Measurements from ENCODE around the gene ADPRM. TPM values are rescaled to one million over a fixed set of nuclear protein-coding genes. Genes with fewer than 3 reads are reported as not detected.

The ADPRM gene, protein sequence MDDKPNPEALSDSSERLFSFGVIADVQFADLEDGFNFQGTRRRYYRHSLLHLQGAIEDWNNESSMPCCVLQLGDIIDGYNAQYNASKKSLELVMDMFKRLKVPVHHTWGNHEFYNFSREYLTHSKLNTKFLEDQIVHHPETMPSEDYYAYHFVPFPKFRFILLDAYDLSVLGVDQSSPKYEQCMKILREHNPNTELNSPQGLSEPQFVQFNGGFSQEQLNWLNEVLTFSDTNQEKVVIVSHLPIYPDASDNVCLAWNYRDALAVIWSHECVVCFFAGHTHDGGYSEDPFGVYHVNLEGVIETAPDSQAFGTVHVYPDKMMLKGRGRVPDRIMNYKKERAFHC
- 2.4 and 2.9 TPM in 2 replicates for total RNA-seq (2014; rRNA removed)
- percentile 62 among the genes with signal in this experiment for Bru-seq, nascent RNA
- BruChase-seq, experiment 1, labeled RNA remaining after a 6-hour chase: percentile 45 among the genes with signal in this experiment
- percentile 51 among the genes with signal in this experiment for BruChase-seq, experiment 2, labeled RNA remaining after a 2-hour chase
- long read RNA-seq, partial matches to known transcripts: 1 of 3 reads
- long read RNA-seq, other reads (novel, unspliced or antisense): 2 of 3 reads

DNA sequence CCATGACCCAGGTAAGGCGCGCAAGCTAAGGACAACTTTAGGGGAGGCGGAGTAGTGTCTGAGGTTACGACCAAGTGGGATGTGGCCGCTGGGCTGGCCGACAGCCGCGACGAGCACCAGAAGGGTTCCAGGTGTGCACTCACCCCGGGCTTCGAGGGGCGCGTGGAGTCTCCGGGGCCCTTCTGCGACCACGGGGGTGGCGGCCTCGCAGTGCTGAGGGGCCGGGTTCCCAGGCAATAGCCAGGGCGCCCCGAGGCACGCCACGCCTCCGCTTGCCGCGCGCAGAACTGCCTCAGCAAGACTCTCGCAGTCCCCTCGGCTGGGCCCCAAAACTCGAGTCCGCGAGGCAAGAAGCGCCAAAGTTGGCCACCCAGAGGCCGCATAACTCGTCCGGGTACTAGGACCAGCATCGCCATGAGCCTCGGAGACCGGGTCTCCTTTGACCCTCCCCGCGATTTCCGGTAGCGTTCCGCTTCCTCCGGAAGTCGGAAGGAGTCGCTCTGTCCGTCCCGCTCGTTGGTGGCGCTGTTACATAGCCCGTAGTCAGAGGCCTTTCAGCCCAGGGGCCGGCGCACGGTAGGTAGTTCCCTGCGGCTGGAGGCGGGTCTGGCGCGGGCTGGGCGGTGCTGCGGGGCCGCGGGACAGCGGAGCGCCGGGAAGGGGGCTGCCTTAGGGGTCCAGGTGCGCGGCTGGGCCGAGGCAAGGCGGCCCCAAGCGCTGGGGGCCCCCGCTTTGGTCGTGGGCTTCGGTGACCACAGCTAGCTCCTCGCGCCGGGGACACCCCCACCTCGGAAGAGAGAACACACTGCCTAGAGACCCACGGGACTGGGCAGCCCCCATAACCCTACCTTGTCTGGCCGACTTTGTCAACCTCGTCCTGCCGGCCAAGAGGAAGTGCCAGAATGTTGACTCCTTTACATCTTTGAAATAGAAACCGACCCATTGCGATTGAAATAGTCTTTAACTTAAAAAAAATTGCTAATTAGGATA, at the start of gene ADPRM, which contains the start of gene SCO1:
Gene ADPRM, plus strand, starts transcription at position 503 of the 990 bp plus-strand sequence. CDS start 7,333 bp downstream, outside the sequence.
Gene SCO1, minus strand, starts transcription at position 442 of the 990 bp plus-strand sequence. Its CDS starts 26 bp downstream, at position 416.
- BruUV-seq (replicated peaks): no TSS peak
- TF ChIP-seq, protein P1, sequence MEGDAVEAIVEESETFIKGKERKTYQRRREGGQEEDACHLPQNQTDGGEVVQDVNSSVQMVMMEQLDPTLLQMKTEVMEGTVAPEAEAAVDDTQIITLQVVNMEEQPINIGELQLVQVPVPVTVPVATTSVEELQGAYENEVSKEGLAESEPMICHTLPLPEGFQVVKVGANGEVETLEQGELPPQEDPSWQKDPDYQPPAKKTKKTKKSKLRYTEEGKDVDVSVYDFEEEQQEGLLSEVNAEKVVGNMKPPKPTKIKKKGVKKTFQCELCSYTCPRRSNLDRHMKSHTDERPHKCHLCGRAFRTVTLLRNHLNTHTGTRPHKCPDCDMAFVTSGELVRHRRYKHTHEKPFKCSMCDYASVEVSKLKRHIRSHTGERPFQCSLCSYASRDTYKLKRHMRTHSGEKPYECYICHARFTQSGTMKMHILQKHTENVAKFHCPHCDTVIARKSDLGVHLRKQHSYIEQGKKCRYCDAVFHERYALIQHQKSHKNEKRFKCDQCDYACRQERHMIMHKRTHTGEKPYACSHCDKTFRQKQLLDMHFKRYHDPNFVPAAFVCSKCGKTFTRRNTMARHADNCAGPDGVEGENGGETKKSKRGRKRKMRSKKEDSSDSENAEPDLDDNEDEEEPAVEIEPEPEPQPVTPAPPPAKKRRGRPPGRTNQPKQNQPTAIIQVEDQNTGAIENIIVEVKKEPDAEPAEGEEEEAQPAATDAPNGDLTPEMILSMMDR (conservative IDR thresholded peaks at IDR 0.05; ENCODE audit: low read depth, low read length): peak; percentile 28; the same call in 1 of the 2 replicates
- TF ChIP-seq EZH2phosphoT487 (IDR thresholded peaks at IDR 0.05; ENCODE audit: borderline replicate concordance, low read length): no peak
- TF ChIP-seq EZH2 (IDR thresholded peaks at IDR 0.05; ENCODE audit: low read length, unreplicated experiment): no peak
- ChIA-PET POLR2A (ENCODE audit: unreplicated experiment) (no interaction called here), CTCF (no interaction called here)
- Histone ChIP-seq H3F3A (ENCODE audit: low read length, unreplicated experiment) (no peaks in the 10 kb centered on the region), H3K9me3 (ENCODE audit: low read length) (no peaks in the 10 kb centered on the region), H3K27me3 (ENCODE audit: low read length) (no peaks in the 10 kb centered on the region), H3K4me2 (ENCODE audit: low read length) (peak within 1 kb of the TSS; percentile 98), H3K79me2 (ENCODE audit: low read length) (peaks cover 59% of the 10 kb centered on the region), H3K27ac (ENCODE audit: low read length) (peak within 1 kb of the TSS; percentile 72), H3K9me2 (replicated peaks; ENCODE audit: low read length) (no peaks in the 10 kb centered on the region), H3K36me3 (ENCODE audit: low read depth, low read length) (peaks cover 18% of the 10 kb centered on the region), H2AFZ (ENCODE audit: low read length) (peak within 1 kb of the TSS; percentile 77), H3K4me3 (ENCODE audit: low read length) (peak within 1 kb of the TSS; percentile 88), H4K20me1 (ENCODE audit: low read length) (no peaks in the 10 kb centered on the region), H3K4me1 (ENCODE audit: insufficient read depth, low read length) (peaks cover 10% of the 10 kb centered on the region; the same call in 1 of the 2 replicates), H3K9ac (ENCODE audit: low read length) (peak within 1 kb of the TSS; percentile 93)
- peak; percentile 99 for ATAC-seq
- intact Hi-C loops (cut with micrococcal nuclease): loop anchor here (2.0 kb wide), 1 partner anchor 31 kb away; no protein-coding TSS in a partner anchor
- DNase-seq: peak; percentile 90

DNA sequence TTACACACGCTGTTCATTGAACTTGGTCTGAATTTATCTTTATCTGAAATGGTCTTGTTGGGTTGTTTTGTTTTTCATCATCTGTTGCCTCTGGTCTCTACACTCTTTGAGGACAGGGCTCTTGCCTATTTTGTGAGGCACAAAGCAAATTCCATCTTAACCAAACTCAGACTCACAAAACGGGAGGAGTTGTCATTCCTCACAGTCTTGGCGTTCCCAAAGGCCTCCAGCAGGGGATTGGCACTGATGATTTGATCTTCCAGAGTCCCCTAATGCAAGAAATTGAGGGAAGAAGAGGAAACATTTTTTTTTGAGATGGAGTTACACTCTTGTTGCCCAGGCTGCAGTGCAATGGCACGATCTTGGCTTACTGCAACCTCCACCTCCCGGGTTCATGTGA, 49.0 kb upstream of the ADPRM start:
- Histone ChIP-seq H2AFZ (ENCODE audit: low read length) (no peak overlapping the region), H3K27me3 (ENCODE audit: low read length) (no peaks in the 10 kb centered on the region), H3K4me3 (ENCODE audit: low read length) (no peak overlapping the region), H3K9ac (ENCODE audit: low read length) (no peak overlapping the region), H3K9me3 (ENCODE audit: low read length) (no peaks in the 10 kb centered on the region), H3K4me1 (ENCODE audit: insufficient read depth, low read length) (no peaks in the 10 kb centered on the region), H3K4me2 (ENCODE audit: low read length) (no peak overlapping the region), H3F3A (ENCODE audit: low read length, unreplicated experiment) (no peaks in the 10 kb centered on the region), H3K9me2 (replicated peaks; ENCODE audit: low read length) (no peaks in the 10 kb centered on the region), H4K20me1 (ENCODE audit: low read length) (no peaks in the 10 kb centered on the region), H3K27ac (ENCODE audit: low read length) (no peak overlapping the region), H3K79me2 (ENCODE audit: low read length) (no peaks in the 10 kb centered on the region), H3K36me3 (ENCODE audit: low read depth, low read length) (no peaks in the 10 kb centered on the region)
- intact Hi-C loops (cut with micrococcal nuclease): no loop called here
- DNase-seq (no peak), ATAC-seq (no peak)
- TF ChIP-seq EZH2 (IDR thresholded peaks at IDR 0.05; ENCODE audit: low read length, unreplicated experiment) (no peak), EZH2phosphoT487 (IDR thresholded peaks at IDR 0.05; ENCODE audit: borderline replicate concordance, low read length) (no peak)
- TF ChIP-seq, protein P1 (conservative IDR thresholded peaks at IDR 0.05; ENCODE audit: low read depth, low read length): no peak
- no TSS peak for BruUV-seq (replicated peaks)
- POLR2A ChIA-PET (ENCODE audit: unreplicated experiment): no interaction called here
- CTCF ChIA-PET: no interaction called here

All from PC-3 (cell line).